Measurements from ENCODE around the gene DNAJA4. TPM values are rescaled to one million over a fixed set of nuclear protein-coding genes. Genes with fewer than 3 reads are reported as not detected.

Gene DNAJA4
- total RNA-seq, 2 experiments from 2014 or later, result 36.3 to 39.6 TPM

DNA sequence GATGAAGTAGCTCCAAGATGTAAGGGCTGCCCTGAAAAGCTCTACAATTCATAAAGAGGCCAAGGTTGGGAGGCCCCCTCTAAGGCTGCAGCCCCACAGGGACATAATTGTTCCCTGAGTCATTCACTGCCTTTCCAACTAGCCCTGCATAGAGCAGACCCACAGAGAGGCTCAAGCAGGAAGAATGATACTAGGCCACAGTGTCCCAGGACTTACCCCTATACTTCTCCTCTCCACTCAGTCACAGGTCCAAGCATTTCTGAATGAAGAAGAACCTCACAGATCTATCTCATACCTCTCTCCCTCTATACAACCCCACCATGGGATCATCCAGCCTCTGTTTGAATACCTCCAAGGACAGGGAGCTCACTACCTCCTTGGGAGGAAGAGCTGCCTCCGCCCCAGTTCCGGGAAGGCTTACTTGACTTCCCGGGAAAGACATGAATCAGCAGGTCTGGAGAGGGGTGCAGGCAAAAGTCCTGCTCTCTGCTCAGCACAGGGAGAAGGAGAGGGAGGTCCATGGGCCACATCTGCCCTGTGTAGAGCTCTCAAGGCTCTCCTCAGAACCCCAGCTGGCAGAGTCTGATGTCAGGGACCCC, 41.9 kb downstream of the DNAJA4 start:
- CTCF ChIA-PET, result interaction anchor here (0.6 to 5.5 kb wide), 4 partner anchors 11 to 404 kb away, joined by 3 to 35 read pairs (median 4); no protein-coding TSS in a partner anchor

DNA sequence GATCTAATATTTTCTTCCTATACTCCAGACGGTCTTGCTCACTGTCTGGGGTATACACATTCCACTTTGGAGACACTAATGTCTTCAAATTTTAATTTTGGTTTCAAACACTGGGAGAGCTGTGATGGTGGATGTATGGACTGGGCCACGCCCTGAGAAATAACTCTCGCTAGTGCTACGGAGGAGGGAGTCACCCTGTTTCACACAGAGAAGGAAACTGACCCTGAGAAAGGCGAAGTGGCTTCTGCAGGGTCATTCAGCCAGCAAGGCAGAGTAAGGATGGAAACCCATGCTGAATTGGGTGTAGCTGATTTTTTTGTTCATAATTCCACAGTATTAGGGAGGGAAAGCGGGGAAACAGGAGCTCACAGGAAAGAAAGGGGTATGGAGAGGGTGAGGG, 43.6 kb downstream of the DNAJA4 start:
- no peak overlapping the region for H3K4me3 Mint-ChIP-seq
- DNase-seq, result no peak
- H3K27me3 Mint-ChIP-seq, result peaks cover 6% of the 10 kb centered on the region
- CTCF ChIA-PET, result interaction anchor here (0.7 to 5.5 kb wide), 4 partner anchors 114 to 401 kb away, joined by 3 to 35 read pairs (median 4); no protein-coding TSS in a partner anchor
- POLR2A ChIA-PET, result interaction anchor here (3.5 kb wide), 1 partner anchor 9 kb away, joined by 15 read pairs; the partner anchor contains the start of gene SKIC8
- H3K36me3 Mint-ChIP-seq, result no peaks in the 10 kb centered on the region
- no peak overlapping the region for H3K27ac Mint-ChIP-seq
- no peaks in the 10 kb centered on the region for H3K4me1 Mint-ChIP-seq (ENCODE audit: low read depth)
- no peaks in the 10 kb centered on the region for H3K9me3 Mint-ChIP-seq
- intact Hi-C loops (cut with micrococcal nuclease), result loop anchor here (1.0 to 10.0 kb wide), 2 partner anchors 114 to 397 kb away; no protein-coding TSS in a partner anchor

More for the DNA sequence above, 41.9 kb downstream of the DNAJA4 start:
- POLR2A ChIA-PET, result no interaction called here
- intact Hi-C loops (cut with micrococcal nuclease), result loop anchor here (10.0 kb wide), 1 partner anchor 399 kb away; no protein-coding TSS in a partner anchor
- peaks cover 6% of the 10 kb centered on the region for H3K27me3 Mint-ChIP-seq
- peaks cover 14% of the 10 kb centered on the region for H3K4me1 Mint-ChIP-seq (ENCODE audit: low read depth)
- no peaks in the 10 kb centered on the region for H3K36me3 Mint-ChIP-seq
- H3K9me3 Mint-ChIP-seq, result no peaks in the 10 kb centered on the region
- H3K4me3 Mint-ChIP-seq, result no peak overlapping the region
- no peak for DNase-seq
- no peak overlapping the region for H3K27ac Mint-ChIP-seq

DNA sequence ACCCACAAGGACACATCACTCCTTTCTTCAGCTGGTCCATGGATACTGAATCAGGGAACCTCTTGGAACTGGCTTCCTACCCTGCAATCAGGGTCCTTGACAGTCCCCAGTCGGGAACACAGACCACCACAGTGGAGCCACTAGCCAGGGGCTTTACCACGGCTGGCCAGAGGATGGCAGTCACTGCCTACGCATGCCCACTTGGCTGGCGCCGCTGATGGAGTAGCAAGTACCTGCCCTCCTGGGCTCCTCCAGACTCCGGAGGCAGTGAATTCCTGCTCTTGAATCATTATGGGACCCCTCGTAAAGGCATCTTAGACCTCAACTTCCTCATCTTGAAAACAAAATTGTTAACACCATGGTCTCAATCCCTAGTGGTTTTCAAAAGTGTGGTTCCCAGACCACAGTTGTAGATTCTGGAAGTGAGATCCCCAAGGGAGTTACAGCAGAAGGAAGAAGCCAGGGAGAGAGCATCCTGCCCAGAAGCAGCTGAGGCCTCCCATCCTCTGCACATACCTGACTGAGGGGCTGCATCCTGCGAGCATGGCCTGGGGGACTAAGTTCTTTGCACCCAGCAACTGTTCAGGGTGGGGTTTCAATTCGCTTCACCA, 44.2 kb downstream of the DNAJA4 start:
- ChIA-PET CTCF (interaction anchor here (0.7 to 5.5 kb wide), 3 partner anchors 108 to 170 kb away, joined by 3 to 35 read pairs (median 5); no protein-coding TSS in a partner anchor), POLR2A (interaction anchor here (3.5 kb wide), 1 partner anchor 9 kb away, joined by 15 read pairs; the partner anchor contains the start of gene SKIC8)
- Mint-ChIP-seq H3K27ac (no peak overlapping the region), H3K36me3 (no peaks in the 10 kb centered on the region), H3K4me1 (ENCODE audit: low read depth) (no peaks in the 10 kb centered on the region), H3K27me3 (peaks cover 6% of the 10 kb centered on the region), H3K9me3 (no peaks in the 10 kb centered on the region), H3K4me3 (no peak overlapping the region)
- intact Hi-C loops (cut with micrococcal nuclease), result loop anchor here (1.0 to 10.0 kb wide), 2 partner anchors 114 to 396 kb away; no protein-coding TSS in a partner anchor
- DNase-seq, result peak; percentile 73

DNA sequence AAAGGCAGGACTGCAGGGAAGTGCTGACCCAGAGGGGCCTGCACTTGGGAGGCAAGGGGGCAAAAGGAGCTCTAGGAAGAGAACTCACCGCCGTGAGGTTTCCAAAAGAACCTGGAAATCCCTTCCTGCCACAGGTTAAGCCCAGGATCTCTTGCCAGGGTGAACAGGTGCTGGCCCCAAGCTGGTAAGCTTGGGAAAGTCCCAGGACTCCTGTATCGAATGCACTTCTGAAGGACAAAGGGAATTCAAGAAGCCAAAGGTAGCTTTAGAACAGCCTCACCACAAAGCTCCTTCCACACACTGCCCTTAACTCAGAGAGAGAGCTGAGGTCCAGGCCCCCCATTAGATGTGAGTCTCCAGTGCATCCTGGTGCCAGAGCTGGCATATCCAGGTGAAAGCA, 46.9 kb downstream of the DNAJA4 start:
- ChIA-PET CTCF (interaction anchor here (0.6 to 1.4 kb wide), 4 partner anchors 110 to 519 kb away, joined by 3 to 7 read pairs (median 4); no protein-coding TSS in a partner anchor), POLR2A (no interaction called here)
- Mint-ChIP-seq H3K4me1 (ENCODE audit: low read depth) (no peaks in the 10 kb centered on the region), H3K27me3 (peaks cover 6% of the 10 kb centered on the region), H3K4me3 (no peak overlapping the region), H3K9me3 (no peaks in the 10 kb centered on the region), H3K27ac (no peak overlapping the region), H3K36me3 (no peaks in the 10 kb centered on the region)
- DNase-seq, result no peak
- intact Hi-C loops (cut with micrococcal nuclease), result no loop called here

DNA sequence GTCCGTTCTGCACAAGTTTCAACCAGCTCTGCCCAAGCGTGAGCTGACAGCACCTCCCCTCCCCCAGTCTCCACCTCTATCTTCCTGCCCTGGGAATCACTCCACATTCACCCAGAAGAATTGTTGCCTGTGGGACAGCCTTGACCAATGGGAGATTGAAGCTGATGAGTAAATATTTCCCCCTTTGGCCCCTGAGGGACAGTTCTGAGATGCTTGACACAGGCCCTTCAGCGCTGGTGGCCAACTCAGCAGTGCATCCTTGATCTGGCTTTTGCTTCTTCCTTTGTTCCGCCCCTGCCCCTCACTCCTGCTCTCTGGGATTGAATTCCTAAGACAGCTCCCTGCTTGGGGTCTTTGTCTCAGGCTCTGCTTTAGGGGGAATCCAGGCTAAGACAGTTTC, 48.2 kb downstream of the DNAJA4 start:
- POLR2A ChIA-PET, result interaction anchor here (0.6 to 0.9 kb wide), 2 partner anchors 10 to 20 kb away, joined by 3 to 6 read pairs; no protein-coding TSS in a partner anchor
- no peaks in the 10 kb centered on the region for H3K36me3 Mint-ChIP-seq
- H3K4me3 Mint-ChIP-seq, result no peak overlapping the region
- H3K9me3 Mint-ChIP-seq, result no peaks in the 10 kb centered on the region
- peaks cover 6% of the 10 kb centered on the region for H3K27me3 Mint-ChIP-seq
- intact Hi-C loops (cut with micrococcal nuclease), result no loop called here
- DNase-seq, result no peak
- H3K27ac Mint-ChIP-seq, result no peak overlapping the region
- CTCF ChIA-PET, result interaction anchor here (0.6 to 1.4 kb wide), 4 partner anchors 111 to 609 kb away, joined by 3 to 7 read pairs (median 4); partner anchors contain the start of gene IREB2
- no peaks in the 10 kb centered on the region for H3K4me1 Mint-ChIP-seq (ENCODE audit: low read depth)

DNA sequence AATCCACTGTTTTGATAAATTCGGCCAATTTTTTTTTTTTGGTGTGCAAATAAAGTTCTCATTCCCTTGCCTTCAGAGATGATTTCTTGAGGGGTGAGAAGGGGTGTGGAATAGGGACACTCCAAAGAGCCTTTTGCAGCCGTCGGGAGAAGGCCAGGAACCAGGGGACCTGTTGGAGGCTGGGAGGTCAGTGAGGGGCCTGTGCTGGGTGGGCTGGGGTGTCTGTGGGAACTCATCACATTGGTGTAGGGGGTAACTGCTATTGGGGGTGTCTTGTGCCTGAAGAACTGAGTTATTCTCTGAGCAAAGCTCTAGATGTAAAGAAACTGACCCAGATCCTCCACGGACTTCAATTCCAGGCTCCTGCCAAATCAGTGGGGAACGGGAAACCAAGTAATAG, 48.6 kb downstream of the DNAJA4 start:
- Mint-ChIP-seq H3K4me1 (ENCODE audit: low read depth) (no peaks in the 10 kb centered on the region), H3K9me3 (no peaks in the 10 kb centered on the region), H3K27ac (no peak overlapping the region), H3K27me3 (peaks cover 5% of the 10 kb centered on the region), H3K4me3 (no peak overlapping the region), H3K36me3 (no peaks in the 10 kb centered on the region)
- POLR2A ChIA-PET, result interaction anchor here (0.6 kb wide), 1 partner anchor 20 kb away, joined by 6 read pairs; no protein-coding TSS in a partner anchor
- intact Hi-C loops (cut with micrococcal nuclease), result no loop called here
- CTCF ChIA-PET, result interaction anchor here (0.6 kb wide), 1 partner anchor 233 kb away, joined by 3 read pairs; no protein-coding TSS in a partner anchor
- DNase-seq, result no peak

DNA sequence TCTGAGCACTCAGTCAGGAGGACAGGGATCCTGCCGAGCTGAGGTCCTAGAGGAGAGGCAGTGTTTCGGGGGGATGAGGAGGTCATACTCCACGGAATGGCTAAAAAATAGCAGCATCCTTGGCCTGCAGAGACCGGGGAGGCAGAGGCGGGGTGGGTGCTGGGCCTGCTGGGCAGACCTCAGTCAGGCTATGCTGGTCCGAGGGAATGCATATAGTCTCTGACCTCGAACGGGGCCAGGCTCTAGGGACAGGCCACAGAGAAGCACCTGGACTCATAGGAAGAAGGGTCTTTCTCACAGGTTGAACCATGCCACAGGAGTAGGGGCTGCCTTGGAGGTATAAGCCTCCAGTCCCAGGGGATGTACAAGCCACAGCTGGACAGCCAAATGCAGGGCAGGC, 49.0 kb downstream of the DNAJA4 start:
- POLR2A ChIA-PET, result no interaction called here
- Mint-ChIP-seq H3K27ac (no peak overlapping the region), H3K9me3 (no peaks in the 10 kb centered on the region), H3K27me3 (peaks cover 3% of the 10 kb centered on the region), H3K4me3 (no peak overlapping the region), H3K4me1 (ENCODE audit: low read depth) (no peaks in the 10 kb centered on the region), H3K36me3 (no peaks in the 10 kb centered on the region)
- CTCF ChIA-PET, result no interaction called here
- intact Hi-C loops (cut with micrococcal nuclease), result no loop called here
- DNase-seq, result no peak

DNA sequence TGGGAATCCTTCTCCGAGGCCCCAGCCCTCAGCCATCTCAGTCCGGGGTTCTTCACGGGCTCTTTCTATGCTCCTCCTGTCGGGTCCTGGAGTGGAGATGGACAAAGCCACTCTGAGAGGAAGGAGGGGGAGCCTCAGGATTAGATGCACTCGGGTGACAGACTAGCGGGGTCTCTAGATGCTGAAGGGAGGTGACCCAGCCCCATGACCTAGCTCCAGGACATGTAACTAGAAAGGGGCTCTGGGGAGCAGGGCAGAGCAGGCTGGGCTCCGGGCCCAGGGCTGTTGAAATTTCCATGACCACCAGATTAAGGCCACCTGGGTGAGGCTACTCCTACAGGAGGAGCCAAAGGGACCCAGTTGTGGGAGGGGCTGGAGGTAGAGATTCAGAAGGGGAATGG, 49.8 kb downstream of the DNAJA4 start:
- no peak overlapping the region for H3K4me3 Mint-ChIP-seq
- H3K27me3 Mint-ChIP-seq, result no peaks in the 10 kb centered on the region
- H3K36me3 Mint-ChIP-seq, result no peaks in the 10 kb centered on the region
- CTCF ChIA-PET, result no interaction called here
- no peak overlapping the region for H3K27ac Mint-ChIP-seq
- POLR2A ChIA-PET, result no interaction called here
- intact Hi-C loops (cut with micrococcal nuclease), result no loop called here
- no peak for DNase-seq
- H3K9me3 Mint-ChIP-seq, result no peaks in the 10 kb centered on the region
- H3K4me1 Mint-ChIP-seq (ENCODE audit: low read depth), result no peaks in the 10 kb centered on the region

DNA sequence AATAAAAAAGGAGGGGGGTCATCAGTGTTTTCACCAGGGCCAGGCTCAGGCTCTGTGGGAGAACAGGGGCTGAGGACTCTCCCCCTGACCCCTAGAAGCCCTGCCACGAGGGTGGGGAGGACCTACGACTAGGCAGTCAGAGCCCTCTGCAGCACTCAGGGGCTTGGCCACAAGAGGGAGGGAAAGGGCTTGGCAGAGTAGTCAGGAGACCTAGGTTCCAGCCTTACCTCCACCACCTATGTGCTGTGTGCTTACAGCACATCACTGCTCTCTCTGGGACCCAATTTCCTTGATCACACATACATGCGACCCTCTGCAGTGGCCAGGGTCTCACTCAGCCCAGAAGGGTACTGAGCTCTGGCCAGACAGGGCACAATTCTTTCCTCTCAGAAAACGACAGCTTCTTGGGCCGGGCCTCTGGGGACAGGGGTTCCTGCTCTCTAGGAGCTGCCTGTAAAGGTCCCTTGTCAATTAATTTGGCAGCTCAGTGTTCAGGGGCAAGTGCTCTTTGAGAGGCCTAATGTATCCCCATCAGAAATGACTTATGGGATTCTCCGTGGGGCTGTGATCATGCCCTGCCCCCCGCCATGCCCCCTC, 51.4 kb downstream of the DNAJA4 start:
- DNase-seq, result no peak
- H3K4me3 Mint-ChIP-seq, result no peak overlapping the region
- no peaks in the 10 kb centered on the region for H3K36me3 Mint-ChIP-seq
- intact Hi-C loops (cut with micrococcal nuclease), result no loop called here
- CTCF ChIA-PET, result interaction anchor here (1.2 kb wide), 1 partner anchor 14 kb away, joined by 3 read pairs; no protein-coding TSS in a partner anchor
- POLR2A ChIA-PET, result no interaction called here
- no peaks in the 10 kb centered on the region for H3K27me3 Mint-ChIP-seq
- H3K4me1 Mint-ChIP-seq (ENCODE audit: low read depth), result no peaks in the 10 kb centered on the region
- no peaks in the 10 kb centered on the region for H3K9me3 Mint-ChIP-seq
- H3K27ac Mint-ChIP-seq, result no peak overlapping the region

DNA sequence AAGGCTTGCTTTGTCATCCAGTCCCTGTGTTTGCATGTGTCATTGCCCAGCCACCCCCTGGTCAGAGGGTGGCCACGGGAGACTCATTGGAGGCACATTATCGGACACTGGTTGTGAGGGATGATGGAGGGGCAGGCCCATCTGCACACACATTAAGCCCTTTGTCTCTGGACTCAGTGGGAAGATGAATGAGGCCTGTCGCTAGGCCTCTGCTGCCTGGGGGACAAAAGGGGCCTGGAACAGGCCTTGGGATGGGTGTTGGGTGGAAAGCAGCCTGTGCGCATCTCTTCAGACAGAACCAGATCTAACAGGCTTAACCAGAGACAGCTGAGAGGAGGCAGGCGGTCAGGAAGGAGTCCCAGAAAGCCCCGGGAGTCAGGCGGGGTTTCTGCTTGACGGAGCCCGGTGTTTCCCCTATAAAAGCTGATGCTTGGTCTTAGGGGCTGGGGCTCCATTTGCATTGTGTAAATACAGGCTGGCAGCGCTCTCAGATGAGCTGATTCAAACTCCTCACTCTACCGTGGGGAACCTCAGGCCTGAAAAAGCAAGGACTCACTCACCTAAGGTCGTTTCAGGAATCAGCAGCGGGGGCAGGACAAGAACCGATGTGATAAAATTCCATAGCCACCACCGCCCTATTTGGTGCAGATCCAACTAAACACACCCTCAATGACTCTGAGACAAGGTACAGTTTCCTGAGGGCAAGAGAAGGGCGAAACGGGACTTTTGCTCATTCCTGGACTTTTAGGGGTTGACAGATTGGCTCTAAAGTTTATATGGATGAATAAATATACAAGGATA, 52.1 kb downstream of the DNAJA4 start:
- DNase-seq, result no peak
- no peaks in the 10 kb centered on the region for H3K36me3 Mint-ChIP-seq
- CTCF ChIA-PET, result interaction anchor here (0.6 to 1.6 kb wide), 2 partner anchors 10 to 106 kb away, joined by 3 to 6 read pairs; no protein-coding TSS in a partner anchor
- no peaks in the 10 kb centered on the region for H3K27me3 Mint-ChIP-seq
- no peak overlapping the region for H3K27ac Mint-ChIP-seq
- intact Hi-C loops (cut with micrococcal nuclease), result no loop called here
- H3K9me3 Mint-ChIP-seq, result no peaks in the 10 kb centered on the region
- H3K4me1 Mint-ChIP-seq (ENCODE audit: low read depth), result no peaks in the 10 kb centered on the region
- no peak overlapping the region for H3K4me3 Mint-ChIP-seq
- POLR2A ChIA-PET, result no interaction called here

DNA sequence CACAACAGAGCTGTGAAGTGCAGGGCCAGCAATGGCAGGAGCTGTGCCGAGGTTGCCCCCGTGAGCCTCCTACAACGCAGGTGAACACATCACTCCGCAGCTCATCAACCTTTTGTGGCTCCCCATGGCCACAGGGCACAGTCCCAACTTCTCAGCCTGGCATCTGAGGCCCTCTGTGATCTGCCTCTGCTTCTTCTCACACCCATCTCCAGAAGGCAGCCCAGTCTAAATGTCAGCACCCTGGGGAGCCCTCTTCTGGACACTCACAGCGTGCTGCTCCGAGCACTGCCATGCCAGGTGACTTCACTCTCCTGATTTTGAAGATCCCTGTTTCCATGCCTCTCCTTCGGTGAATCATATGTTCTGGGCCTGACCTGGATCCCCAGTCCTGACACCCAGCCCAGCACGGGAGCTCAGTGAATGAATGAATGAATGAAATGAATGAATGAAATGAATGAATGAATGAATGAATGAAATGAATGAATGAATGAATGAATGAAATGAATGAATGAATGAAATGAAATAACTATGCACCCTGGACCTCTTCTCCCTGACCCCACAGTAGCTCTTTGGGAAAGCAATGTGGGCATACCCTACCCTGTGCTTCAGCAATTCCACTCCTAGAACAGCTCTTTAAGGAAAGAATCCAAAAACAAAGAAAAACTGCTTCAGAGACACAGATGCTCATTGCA, 52.9 kb downstream of the DNAJA4 start:
- H3K4me1 Mint-ChIP-seq (ENCODE audit: low read depth), result no peaks in the 10 kb centered on the region
- no peak overlapping the region for H3K4me3 Mint-ChIP-seq
- CTCF ChIA-PET, result interaction anchor here (0.6 to 1.6 kb wide), 2 partner anchors 11 to 106 kb away, joined by 3 to 6 read pairs; no protein-coding TSS in a partner anchor
- no peak overlapping the region for H3K27ac Mint-ChIP-seq
- H3K9me3 Mint-ChIP-seq, result no peaks in the 10 kb centered on the region
- DNase-seq, result no peak
- no peaks in the 10 kb centered on the region for H3K36me3 Mint-ChIP-seq
- intact Hi-C loops (cut with micrococcal nuclease), result no loop called here
- POLR2A ChIA-PET, result no interaction called here
- H3K27me3 Mint-ChIP-seq, result no peaks in the 10 kb centered on the region
